GM18858 (cell line): ENCODE data around the gene RASL12.
"Not testable (repeated sequence)": the region's sequence is repeated elsewhere in the genome, so short reads cannot be mapped to it uniquely, and the experiment has no call there.

ENCODE experiments used
- ATAC-seq: cut with Tn5 transposase; IDR thresholded peaks from one replicate; pipeline ENCODE4 v1.9.1; 2021; ENCODE audit not compliant: unreplicated experiment

The RASL12 gene

DNA sequence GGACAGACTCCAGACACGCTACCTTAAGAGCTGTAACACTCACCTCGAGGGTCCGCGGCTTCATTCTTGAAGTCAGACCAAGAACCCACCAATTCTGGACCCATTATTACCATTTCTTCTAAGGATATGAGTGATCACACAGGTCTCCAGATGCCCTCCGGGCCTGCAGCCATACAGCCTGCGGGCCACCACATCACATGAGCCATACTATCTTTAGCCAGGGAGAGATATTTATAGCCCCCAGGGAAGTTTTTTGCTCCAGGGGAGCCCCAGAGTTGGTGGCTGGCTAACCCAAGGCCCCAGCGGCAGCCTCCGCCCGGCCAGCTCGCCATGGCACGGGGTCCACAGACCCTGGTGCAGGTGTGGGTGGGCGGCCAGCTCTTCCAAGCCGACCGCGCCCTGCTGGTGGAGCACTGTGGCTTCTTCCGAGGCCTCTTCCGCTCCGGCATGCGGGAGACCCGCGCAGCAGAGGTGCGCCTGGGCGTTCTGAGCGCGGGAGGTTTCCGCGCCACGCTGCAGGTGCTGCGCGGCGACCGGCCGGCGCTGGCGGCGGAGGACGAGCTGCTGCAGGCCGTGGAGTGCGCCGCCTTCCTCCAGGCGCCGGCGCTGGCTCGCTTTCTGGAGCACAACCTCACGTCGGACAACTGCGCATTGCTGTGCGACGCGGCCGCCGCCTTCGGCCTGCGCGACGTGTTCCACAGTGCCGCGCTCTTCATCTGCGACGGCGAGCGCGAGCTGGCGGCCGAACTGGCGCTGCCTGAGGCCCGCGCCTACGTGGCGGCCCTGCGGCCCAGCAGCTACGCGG, 8.9 kb upstream of the RASL12 start, which contains the start of gene KBTBD13:
Gene KBTBD13, plus strand, starts transcription at position 261 of the 805 bp plus-strand sequence. Its CDS starts 70 bp downstream, at position 331.
- no peak for ATAC-seq

DNA sequence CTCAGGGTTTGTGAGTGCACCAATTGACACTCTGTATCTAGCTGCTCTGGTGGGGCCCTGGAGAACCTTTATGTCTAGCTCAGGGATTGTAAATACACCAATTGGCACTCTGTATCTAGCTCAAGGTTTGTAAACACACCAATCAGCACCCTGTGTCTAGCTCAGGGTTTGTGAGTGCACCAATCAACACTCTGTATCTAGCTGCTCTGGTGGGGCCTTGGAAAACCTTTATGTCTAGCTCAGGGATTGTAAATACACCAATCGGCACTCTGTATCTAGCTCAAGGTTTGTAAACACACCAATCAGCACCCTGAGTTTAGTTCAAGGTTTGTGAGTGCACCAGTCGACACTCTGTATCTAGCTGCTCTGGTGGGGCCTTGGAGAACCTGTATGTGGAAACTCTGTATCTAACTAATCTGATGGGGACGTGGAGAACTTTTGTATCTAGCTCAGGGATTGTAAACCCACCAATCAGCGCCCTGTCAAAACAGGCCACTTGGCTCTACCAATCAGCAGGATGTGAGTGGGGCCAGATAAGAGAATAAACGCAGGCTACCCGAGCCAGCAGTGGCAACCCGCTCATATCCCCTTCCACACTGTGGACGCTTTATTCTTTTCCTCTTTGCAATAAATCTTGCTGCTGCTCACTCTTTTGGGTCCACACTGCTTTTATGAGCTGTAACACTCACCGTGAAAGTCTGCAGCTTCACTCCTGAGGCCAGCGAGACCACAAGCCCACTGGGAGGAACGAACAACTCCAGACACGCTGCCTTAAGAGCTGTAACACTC, 8.0 kb upstream of the RASL12 start:
- ATAC-seq: not testable (repeated sequence)

DNA sequence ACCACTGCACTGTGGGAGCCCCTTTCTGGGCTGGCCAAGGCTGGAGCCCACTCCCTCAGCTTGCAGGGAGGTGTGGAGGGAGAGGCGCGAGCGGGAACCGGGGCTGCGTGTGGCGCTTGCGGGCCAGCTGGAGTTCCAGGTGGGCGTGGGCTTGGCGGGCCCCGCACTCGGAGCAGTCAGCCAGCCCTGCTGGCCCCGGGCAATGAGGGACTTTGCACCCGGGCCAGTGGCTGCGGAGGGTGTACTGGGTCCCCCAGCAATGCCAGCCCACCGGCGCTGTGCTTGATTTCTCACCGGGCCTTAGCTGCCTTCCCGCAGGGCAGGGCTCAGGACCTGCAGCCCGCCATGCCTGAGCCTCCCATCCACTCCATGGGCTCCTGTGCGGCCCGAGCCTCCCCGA, 7.2 kb upstream of the RASL12 start:
- ATAC-seq: not testable (repeated sequence)

DNA sequence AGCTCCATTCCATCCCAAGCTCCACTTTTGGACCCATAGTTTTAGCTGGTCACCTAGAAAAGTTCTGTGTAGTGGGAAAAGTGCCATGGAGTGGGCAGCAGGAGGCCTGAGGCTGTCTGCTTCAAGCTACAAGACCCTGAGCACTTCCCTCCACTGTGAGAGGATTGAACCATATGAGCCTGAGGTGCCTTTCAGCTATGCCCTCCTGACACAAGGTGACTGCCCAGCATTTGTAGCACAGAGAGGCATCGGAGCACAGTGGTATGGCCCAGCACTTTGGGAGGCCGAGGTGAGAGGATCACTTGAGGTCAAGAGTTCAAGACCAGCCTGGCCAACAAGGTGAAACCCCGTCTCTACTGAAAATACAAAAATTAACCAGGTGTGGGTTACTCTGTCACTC, 4.8 kb upstream of the RASL12 start:
- ATAC-seq: no peak

DNA sequence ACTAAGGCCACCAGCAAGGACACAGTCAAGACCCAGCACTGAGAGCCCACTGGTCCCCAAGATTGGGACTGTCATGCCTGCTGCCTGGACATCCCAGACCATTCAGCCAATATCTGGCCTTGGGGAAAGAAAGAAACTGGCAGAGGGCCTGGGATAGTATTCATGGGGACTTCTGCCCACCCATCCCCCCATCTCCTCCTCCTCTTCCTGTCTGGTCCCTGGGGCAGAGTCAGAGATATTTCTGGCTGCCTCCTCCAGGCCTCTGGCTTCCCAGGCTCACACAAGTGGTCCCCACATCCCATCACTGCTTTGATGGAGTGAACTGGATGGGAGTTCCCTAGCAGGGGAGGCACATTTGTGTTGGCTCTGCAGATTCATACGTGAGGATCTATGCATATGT, 4.2 kb upstream of the RASL12 start:
- no peak for ATAC-seq

DNA sequence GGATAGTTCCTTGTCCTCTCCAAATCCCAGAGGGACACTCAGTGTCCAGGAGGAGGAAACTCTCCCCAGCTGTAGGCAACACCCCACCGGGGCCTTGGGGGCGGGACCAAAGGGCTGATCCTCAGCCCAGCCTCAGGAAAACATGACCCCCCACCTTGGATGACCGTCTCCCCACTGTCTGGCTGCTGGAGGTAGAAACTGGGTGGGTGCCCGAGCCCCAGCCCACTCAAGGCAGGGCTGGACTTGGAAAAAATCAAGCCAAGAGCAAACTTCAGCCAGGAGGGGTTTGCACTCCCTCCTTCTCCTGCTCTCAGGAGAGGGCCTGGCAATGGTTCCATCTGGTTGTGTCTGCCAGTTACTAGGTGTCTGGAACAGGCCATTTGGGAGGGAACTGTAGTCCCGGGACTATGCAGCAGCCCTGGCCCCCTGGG, 3.6 kb upstream of the RASL12 start:
- ATAC-seq: no peak

DNA sequence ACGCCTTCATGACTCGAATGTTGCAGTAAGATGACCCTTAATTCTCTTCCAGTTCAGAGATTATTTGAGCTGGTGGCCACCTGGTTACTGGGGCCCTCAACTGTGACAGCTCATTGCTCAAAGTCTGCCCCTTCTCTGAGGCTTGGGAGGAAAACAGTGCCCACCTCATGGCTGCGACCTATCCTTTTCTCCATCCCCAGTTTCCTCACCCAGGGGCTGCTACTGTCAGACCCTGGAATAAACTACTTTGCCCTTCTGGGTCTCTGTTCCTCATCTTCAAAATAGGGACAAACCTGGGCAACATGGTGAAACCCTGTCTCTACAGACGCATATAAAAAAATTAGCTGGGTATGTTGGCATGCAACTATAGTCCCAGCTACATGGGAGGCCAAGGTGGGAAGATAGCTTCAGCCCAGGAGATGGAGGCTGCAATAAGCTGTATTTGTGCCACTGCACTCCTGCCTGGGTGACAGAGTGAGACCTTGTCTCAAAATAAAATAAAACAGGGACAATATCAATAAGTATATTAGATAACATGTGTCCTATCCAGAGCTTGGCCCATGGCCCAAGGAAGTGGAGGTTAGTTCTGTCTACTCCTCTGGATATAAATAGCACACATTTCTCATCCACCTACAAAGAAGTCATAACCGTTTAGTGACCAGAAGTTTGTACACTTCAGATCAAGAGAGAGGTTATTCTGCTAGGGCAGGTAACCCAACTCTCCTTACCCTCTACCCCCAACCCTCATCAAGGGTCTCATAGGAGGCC, 2.2 kb upstream of the RASL12 start:
- ATAC-seq: no peak

DNA sequence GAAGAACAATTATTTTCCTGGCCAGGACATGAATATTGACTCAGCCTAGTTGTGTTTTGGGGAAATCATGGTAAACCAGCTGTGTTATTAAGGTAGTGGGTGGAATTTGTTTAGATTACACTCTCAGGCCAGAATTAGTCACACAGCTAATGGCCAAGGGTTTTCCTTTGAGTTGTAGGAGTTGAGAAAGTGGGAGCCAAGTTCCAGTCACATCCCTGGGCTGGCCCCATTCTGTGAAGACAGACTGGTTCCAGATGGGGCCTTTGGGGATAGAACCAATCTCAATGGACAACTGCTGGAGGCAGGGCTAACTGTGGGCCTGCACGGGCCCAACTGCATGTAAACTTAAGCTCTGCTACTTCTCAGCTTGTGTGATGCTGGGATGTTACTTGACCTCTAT, 1.4 kb upstream of the RASL12 start:
- no peak for ATAC-seq

DNA sequence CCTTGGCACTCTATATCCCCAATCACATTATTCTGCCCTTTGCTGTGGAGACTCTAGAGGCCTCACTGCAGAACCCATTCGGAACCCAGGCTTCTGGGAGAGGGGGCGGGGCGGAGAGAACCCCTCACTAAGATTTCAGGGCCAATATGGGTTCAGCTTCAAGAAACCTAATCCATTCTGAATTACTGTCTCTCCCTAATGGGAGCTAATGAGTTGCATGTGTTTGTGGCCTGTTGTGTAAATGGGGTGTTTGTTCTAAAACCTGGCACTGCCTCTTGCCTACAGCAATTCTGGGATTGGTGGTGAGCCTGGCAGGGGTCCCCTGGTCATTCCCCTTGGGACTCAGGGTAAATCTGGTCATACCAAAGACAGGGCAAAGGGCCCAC, 605 bp upstream of the RASL12 start:
- ATAC-seq: no peak

DNA sequence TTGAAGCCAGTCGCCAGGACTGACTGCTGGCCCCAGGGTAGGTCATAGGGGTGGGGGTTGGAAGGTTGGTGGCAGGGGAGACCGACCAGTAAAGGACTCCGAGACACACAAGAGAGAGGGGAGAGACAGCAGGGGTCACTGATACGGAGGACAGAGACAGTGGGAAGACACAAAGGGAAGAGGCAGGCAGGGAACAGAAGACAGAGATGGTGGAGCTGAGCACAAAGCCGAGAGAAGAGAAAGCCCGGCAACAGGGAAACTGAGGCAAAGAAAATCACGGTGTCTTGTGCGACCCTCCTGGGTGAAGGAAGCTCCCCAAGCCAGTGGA, 510 bp downstream of the RASL12 start:
- ATAC-seq: no peak

DNA sequence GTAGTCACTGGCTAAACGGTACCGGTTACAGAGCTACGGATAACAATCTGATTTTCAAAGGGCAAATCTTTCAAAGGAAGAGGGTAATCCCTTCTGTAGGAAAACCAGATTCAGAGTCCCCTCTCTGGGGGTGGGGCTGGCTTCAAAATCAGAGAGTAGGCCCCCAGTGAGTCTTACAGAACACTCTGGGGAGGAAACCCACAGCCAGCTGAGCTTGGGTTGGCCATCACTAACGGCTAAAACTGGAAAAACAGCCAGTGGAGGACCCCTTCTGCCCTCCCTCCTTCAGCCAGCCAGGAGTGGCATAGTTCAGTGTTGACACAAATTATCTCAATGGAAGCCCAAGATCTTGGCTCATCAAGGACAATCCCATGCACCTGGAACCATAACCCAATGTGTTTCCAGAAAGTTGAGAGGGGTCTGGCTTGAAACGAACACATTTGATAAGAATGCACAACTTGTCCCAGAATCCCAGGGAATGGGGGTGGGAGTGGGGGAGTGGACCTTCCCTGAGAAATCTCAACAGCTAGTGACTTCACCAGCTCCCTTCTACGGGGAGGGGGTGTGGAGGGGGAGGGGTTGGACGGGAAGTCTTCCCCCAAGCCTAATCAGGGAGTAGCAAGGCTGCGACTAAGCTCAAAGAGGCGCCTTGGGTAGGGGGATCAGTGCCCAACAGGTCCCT, 1.0 kb downstream of the RASL12 start:
- ATAC-seq: no peak

DNA sequence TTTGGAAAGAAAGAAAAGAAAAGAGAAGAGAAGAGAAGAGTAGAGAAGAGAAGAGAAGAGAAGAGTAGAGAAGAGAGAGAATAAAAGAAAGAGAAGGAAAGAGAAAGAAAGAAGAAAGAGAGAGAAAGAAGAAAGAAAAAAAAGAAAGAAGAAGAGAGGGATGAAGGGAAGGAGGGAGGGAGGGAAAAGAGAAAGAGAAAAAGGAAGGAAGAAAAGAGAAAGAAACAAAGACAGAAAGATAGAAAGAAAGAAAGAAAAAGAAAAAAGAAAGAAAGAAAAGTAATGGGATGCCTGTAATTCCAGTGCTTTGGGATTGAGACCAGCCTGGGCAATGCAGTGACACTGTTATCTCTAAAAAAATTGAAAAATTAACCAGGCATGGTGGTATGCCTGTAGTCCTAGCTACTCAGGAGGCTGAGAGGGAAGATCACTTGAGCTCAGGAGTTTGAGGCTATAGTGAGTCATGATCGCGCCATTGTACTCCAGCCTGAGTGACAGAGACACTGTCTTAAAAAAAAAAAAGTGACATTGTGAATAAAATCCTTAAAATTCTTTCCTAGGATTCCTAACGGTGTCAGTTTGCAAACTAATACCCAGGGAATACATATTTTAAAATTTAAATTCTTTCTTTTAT, 1.7 kb downstream of the RASL12 start:
- no peak for ATAC-seq

DNA sequence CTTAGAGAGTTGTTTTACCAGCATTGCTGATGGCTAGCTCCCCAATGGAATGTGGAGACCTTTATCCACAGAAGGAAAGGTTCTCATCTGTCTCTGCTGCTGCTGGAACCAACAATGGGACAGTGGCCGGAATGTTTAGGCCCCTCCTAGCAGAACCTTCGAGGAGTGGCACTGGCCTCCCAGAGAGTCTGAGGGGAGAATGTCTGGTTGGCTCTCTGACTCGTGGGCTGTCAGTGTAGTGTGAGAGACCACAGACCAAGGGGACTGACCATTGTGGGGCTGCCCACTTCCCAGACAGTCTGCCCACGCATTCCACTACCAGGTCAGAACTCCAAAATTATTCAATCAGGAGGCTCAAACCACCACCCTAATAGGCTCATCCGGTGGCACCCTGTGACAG, 5.1 kb downstream of the RASL12 start:
- no peak for ATAC-seq

DNA sequence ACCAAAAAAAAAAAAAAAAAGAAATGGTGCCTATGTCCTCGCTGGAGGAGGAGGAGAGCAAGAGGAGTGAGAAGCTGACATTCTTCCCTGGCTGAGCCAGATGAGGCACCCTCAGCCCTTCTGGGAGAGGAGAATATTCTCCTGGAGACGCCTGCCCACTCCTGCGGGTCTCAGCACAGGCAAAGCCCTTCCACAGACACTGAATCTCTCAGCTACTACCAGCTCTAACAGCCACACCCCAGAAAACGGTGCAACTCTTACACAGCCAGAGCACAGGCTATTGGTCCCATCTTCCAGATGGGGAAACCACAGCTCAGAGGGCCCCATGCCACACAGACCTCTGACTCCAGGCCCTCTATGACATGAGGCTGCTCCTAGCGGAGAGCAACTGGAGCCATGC, 5.7 kb downstream of the RASL12 start:
- ATAC-seq: no peak

DNA sequence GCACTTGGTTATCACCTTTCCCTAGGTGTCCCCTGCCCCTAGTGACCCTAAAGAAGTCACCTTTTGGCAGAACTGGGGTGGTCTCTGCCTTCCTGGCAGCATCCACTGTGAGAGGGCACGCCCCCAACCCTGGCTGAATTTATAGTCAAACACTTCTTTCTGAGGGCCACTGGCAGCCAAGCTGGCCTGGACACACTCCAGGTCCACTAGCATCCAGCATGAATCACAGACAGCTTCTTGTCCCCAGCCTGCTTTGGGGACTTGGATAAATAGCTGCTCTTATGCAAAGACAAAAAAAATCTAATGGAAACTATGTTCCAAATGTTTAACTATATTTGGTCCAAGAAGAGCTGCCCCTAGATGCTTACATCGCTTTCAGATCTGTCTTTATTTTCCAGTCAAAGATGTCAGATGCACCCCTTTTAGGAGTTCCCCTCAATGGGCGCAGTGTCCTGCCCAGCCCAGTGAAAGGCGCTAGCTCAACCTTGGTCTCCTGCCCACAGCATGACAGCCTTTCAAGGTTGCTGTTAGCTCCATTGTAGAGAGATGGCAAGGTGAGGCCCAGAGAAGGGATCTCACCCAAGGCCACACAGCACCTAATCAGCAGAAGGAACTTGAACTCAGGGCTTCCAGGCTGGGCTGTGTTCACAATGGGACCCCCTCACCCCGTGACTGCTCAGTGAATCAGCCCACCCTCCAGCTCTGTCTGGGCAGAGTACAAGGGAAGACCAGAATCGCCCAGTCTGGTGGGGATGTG, 7.0 kb downstream of the RASL12 start:
- ATAC-seq: no peak

DNA sequence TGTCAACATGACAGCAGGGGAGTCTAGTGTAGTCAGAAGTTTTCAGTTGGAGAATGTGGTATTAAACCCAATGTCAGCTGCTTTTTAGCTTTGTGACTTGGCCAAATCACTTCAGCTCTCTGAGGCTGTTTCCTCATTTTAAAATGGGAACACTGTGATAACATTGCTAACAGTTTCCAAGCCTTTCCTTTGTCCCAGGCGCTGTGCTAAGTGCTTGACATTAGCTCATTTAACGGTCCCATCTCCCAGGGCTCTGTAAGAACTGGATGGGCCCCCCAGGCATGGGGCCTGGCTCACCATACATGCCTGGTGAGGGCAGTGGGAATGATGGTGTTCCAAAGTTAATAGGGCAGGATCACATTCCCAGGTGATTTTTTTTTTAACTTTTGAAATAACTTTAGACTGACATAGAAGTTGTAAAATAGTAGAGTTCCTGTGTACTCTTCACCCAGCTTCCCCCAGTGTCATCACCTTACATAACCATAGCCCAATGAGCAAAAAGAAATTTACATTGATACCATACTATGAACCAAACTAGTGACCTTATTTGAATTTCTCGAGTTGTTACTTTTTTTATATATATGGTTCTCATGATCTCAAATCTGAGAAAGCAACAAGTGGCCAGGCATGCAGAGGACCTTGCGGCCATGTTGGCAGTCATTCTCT, 7.7 kb downstream of the RASL12 start:
- ATAC-seq: no peak

DNA sequence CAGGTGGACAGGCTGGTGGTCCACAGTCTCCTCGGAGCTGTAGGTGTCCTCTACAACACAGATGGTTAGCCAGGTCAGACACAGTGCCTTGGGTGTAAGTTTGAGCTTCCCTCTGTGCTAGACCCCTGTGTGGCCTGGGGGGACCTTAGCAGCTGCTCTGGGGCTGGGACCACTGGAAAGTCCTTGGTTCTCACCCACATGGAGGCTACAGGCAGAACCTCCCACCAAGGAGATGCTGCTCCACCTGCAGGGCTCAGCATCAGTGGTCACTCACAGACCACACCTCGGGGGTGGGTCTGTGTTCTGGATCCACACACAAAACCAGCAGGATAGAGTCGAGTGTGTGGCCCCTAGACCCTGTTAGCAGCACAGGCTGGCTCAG, 8.4 kb downstream of the RASL12 start:
- no peak for ATAC-seq

DNA sequence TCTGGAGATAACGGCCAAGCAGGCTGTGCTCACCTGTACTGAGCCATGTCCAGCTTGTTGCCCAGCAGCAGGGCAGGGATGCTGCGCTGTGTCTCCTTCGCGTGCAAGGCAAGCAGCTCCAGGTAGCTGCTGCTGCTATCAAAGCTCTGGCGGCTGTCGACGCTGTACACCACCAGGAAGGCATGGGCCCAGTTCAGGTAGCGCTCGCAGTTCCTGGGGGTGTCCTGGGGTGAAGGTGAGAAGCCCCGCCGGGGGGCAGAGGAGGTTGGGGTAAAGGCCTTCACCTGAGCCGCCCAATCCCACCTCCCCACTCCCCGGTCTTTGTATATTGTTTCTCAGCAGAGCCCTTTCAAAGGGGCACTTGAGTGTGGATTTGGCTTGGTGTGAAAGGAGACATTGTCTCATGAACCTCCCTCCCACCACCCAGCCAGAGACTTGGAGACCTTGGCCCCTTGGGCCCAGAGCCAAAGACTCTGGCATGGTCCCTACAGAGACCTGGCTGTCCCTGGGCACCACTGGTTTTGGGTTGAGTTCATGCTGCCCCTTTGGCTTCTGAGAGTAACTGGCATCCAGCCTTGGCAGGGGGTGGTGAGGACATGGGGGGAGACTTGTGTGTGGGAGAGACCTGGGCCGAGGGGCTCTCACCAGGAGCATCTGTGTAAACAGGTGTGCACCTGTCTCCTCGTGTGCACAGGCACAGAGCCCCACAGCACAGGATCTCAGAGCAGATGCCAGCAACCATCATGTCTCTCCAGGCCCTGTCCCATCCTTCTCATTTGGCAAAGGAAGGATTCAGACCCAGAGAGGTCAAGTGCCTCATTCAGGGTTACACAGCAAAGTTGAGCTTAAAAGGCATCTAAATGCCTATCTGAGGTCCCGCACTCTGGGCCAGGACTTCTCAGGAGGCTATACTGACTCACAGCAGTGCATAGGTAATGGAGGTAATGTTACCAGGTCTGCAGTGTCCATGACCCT, 9.1 kb downstream of the RASL12 start:
- ATAC-seq: no peak
